ENCODE results near the gene MINDY4.

DNA sequence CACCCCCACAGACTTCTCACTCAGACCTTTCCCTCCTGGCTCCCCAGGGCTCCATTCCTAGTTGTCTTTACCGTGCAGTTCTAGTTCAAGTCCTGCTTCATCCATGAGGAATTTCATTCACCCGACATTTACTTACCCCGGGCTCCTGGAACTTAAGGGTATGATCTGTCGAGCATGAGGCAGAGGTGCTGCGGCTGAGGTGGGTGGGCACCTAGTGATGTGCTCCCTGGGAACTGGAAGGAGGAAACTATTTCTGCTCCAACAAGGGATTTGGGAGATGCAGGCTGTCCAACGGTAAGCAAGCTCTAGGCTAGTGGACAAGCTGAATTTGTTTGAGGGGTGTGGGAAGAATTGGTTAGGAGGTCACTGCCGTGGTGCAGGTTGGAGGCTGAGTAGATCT lies 110.2 kb downstream of the MINDY4 start:
- TF ChIP-seq SIX5 (IDR thresholded peaks at IDR 0.05; ENCODE audit: low read depth, low read length) = no peak
- TF ChIP-seq, protein P1, sequence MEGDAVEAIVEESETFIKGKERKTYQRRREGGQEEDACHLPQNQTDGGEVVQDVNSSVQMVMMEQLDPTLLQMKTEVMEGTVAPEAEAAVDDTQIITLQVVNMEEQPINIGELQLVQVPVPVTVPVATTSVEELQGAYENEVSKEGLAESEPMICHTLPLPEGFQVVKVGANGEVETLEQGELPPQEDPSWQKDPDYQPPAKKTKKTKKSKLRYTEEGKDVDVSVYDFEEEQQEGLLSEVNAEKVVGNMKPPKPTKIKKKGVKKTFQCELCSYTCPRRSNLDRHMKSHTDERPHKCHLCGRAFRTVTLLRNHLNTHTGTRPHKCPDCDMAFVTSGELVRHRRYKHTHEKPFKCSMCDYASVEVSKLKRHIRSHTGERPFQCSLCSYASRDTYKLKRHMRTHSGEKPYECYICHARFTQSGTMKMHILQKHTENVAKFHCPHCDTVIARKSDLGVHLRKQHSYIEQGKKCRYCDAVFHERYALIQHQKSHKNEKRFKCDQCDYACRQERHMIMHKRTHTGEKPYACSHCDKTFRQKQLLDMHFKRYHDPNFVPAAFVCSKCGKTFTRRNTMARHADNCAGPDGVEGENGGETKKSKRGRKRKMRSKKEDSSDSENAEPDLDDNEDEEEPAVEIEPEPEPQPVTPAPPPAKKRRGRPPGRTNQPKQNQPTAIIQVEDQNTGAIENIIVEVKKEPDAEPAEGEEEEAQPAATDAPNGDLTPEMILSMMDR (IDR thresholded peaks at IDR 0.05; ENCODE audit: control extremely low read depth in 1 of 3, insufficient read depth in 1 of 3, low read depth in 1 of 3, low read length in 3 of 3) = no peak
- TF ChIP-seq TBP (IDR thresholded peaks at IDR 0.05; ENCODE audit: low read depth, low read length) = no peak
- TF ChIP-seq POLR2A (IDR thresholded peaks at IDR 0.05; ENCODE audit: control extremely low read depth in 1 of 2, low read depth in 2 of 2, low read length in 2 of 2) = no peak
- no peak for TF ChIP-seq ZNF274 (IDR thresholded peaks at IDR 0.05; ENCODE audit: borderline replicate concordance, extremely low read depth, low read length)

Measured in H1 (cell line).